ENCODE results near the gene PGD.

DNA sequence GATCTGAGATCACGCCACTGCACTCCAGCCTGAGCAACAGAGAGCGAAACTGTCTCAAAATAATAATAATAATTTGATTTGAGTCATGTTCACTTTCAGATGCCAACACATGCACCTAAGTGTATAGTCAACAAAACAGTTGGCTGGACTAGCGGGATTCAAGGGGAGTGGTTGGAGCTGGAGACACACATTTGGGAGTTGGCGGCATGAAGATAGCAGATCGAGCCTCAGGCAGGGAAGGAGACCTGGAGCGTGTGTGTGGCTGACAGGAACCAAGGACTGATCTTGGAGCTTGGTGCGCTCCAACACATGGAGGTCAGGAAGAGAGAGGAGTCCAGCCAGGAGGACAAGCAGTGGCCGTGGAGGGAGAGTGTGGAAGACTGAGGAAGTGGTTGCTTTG, 14.6 kb upstream of the PGD start:
- TF ChIP-seq RAD21 (conservative IDR thresholded peaks at IDR 0.05 in 1 of 2, IDR thresholded peaks at IDR 0.05 in 1 of 2) = no peak
- TF ChIP-seq FOSL2 (IDR thresholded peaks at IDR 0.05) = no peak
- no peak for TF ChIP-seq FOSL2 (CRISPR knock-in tag; IDR thresholded peaks at IDR 0.05)
- TF ChIP-seq, protein P1, sequence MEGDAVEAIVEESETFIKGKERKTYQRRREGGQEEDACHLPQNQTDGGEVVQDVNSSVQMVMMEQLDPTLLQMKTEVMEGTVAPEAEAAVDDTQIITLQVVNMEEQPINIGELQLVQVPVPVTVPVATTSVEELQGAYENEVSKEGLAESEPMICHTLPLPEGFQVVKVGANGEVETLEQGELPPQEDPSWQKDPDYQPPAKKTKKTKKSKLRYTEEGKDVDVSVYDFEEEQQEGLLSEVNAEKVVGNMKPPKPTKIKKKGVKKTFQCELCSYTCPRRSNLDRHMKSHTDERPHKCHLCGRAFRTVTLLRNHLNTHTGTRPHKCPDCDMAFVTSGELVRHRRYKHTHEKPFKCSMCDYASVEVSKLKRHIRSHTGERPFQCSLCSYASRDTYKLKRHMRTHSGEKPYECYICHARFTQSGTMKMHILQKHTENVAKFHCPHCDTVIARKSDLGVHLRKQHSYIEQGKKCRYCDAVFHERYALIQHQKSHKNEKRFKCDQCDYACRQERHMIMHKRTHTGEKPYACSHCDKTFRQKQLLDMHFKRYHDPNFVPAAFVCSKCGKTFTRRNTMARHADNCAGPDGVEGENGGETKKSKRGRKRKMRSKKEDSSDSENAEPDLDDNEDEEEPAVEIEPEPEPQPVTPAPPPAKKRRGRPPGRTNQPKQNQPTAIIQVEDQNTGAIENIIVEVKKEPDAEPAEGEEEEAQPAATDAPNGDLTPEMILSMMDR (IDR thresholded peaks at IDR 0.05) = no peak
- TF ChIP-seq KDM1A (IDR thresholded peaks at IDR 0.05; ENCODE audit: low read depth) = no peak

Measured in A549 (cell line).